Thyroid gland (tissue), 4 donors: ENCODE data around the gene KCNJ10.

Experiments used
- CTCF ChIP-seq, 6 experiments: fragments of 200-600 bp in 3 of 6; fragments of 450-650 bp in 3 of 6; sonication (generic) in 3 of 6; IDR thresholded peaks; one replicate each; pipeline ENCODE4 v1.5.1; 2016 to 2019; ENCODE audit warnings: antibody characterized with exemption in 6 of 6, mild to moderate bottlenecking in 2 of 6, inconsistent platforms in 1 of 6, moderate library complexity in 1 of 6
- POLR2A ChIP-seq, 2 donors: fragments of 450-650 bp; IDR thresholded peaks; one replicate each; pipeline ENCODE4 v1.6.1; 2017; ENCODE audit warnings: antibody characterized with exemption in 2 of 2, mild to moderate bottlenecking in 2 of 2, moderate library complexity in 1 of 2

GRCh38 chr1:160064746-160065145 is 5.2 kb downstream of the KCNJ10 start:
- TF ChIP-seq CTCF (IDR thresholded peaks at IDR 0.05) (no peak), POLR2A (IDR thresholded peaks at IDR 0.05) (no peak)
